Measurements from ENCODE around the gene CCDC117.
"Not testable (repeated sequence)": the region's sequence is repeated elsewhere in the genome, so short reads cannot be mapped to it uniquely, and the experiment has no call there.

Gene CCDC117

DNA sequence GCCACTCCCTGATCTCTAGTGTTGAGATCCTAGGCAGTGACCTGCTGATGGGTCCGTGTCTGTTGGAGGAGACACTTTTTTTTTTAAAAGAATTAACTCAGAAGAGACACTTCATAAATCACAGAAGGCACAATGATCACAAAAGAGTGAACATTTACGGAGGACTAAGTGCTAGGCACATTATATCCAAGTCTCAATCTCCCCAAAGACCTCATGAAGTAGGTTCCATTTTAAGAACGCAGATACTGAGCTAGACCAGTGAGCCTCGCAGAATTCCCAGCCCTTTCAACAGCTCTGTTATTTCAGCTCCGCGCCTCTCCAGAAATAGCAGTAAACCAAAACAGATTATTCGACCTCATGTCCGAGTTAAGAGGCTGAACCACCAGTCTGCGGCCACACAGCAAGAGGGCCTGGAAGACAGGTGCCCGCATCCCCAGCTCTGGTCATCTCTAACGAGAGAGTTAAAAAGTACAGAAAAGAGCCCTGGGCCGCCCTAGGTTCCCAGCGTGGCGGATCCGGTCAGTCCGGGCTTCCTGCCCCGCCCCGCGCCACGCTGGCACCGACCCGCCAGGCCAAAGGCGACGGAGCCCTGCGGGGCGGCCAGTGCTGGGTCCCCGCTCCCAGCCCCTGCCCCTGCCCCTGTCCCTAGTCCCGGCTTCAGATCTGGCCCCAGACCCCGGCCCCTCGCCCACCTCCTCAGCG lies 27.3 kb downstream of the CCDC117 start:
- DNase-seq (ENCODE audit: insufficient read length, low spot score) = no peak
- no peak for TF ChIP-seq CTCF (IDR thresholded peaks at IDR 0.05; ENCODE audit: insufficient read depth, missing control alignments)
- no peak for FAIRE-seq

GRCh38 chr22:28800308-28801041 lies 28.0 kb downstream of the CCDC117 start, which contains the start of gene XBP1:
XBP1 (minus strand) TSS chr22:28800569.
- no peak for FAIRE-seq
- DNase-seq (ENCODE audit: insufficient read length, low spot score) = peak; percentile 72
- TF ChIP-seq CTCF (IDR thresholded peaks at IDR 0.05; ENCODE audit: insufficient read depth, missing control alignments) = no peak

GRCh38 chr22:28801845-28802594 lies 29.5 kb downstream of the CCDC117 start:
- no peak for TF ChIP-seq CTCF (IDR thresholded peaks at IDR 0.05; ENCODE audit: insufficient read depth, missing control alignments)
- no peak for DNase-seq (ENCODE audit: insufficient read length, low spot score)
- FAIRE-seq = no peak

GRCh38 chr22:28802595-28803123 lies 30.2 kb downstream of the CCDC117 start:
- no peak for TF ChIP-seq CTCF (IDR thresholded peaks at IDR 0.05; ENCODE audit: insufficient read depth, missing control alignments)
- FAIRE-seq (no peak), DNase-seq (ENCODE audit: insufficient read length, low spot score) (no peak)

- FAIRE-seq; DNase-seq (ENCODE audit: insufficient read length, low spot score): not testable (repeated sequence)
Observed at GRCh38 chr22:28805426-28805825, 32.9 kb downstream of the CCDC117 start.

DNA sequence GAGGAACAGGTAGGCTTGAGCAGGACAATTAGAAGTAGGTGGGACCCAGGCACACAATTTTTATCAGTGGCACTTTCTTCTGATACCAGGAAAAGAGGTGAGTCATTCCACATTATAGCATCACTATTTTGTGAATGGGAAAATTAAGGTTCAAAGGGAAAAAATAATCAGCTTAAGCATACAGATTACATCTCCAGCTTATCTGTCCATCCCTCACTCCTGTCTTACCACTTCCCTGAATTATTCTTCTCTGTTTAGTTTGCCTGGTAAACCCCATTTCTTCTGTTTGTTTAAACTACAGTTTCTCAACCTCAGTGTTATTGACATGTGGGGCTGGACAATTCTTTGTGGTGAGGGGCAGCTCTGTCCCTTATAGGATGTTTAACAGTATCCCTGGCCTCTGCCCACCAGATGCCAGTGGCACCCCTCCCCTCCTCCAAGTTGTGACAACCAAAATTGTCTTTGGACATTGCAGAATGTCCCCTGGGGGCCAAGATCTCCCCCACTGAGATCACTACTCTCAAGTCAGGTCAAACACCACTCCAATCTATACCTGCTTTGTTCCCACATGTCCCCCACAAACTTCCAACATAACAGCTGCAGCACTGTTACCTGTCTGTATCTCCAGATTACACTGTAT lies 36.3 kb downstream of the CCDC117 start:
- TF ChIP-seq CTCF (IDR thresholded peaks at IDR 0.05; ENCODE audit: insufficient read depth, missing control alignments) = no peak

More for the DNA sequence above, 36.3 kb downstream of the CCDC117 start:
- FAIRE-seq (no peak), DNase-seq (ENCODE audit: insufficient read length, low spot score) (no peak)
